ENCODE results near the gene ZNF628. TPM values are rescaled to one million over a fixed set of nuclear protein-coding genes. Genes with fewer than 3 reads are reported as not detected.
A peak's percentile ranks its signal among the peaks of the same experiment; 100 is the strongest.

ZNF628 gene
- total RNA-seq, 1 donor: 2.9 TPM

DNA sequence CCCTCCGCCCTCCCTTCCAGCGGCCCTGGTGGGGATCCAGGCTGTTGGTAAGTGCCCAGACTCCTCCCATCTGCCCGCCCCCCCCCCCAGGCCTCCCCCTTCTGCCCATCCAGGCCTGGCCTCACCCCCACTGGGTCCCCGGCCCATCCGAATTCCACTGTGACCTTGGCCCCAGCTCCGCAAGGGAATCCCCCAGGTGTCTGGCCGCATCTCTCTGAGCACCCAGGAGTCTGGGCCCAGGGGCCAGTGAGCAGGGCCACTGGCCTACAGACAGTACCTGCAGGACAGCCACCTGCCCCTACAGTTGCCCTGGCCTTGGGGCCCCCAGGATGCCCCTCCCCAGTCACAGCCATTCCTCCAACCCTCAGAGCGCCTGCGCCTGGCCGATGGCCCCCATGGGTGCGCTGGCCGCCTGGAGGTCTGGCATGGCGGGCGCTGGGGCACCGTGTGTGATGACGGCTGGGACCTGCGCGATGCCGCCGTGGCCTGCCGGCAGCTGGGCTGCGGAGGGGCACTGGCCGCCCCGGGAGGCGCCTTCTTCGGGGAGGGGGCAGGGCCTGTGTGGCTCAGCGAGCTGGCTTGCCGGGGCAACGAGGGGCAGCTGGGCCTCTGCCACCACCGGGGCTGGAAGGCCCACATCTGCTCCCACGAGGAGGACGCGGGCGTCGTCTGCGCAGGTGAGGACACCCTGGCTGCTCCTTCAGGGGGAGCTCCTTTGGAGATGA lies 12.7 kb downstream of the ZNF628 start:
- Histone ChIP-seq H3K4me1 (ENCODE audit: insufficient read depth, low read length) (peaks cover 62% of the 10 kb centered on the region), H3K79me2 (ENCODE audit: insufficient read depth, low read length) (peaks cover 17% of the 10 kb centered on the region), H3K4me3 (ENCODE audit: insufficient read depth, low read length) (peak overlapping the region; percentile 35), H3K36me3 (ENCODE audit: insufficient read depth, low read length) (no peaks in the 10 kb centered on the region), H3K27ac (ENCODE audit: low read depth, low read length) (peak overlapping the region; percentile 15), H3K9me3 (ENCODE audit: low read depth, low read length) (no peaks in the 10 kb centered on the region), H3K27me3 (ENCODE audit: insufficient read depth, low read length) (no peaks in the 10 kb centered on the region), H2AFZ (ENCODE audit: low read length) (no peak overlapping the region), H3K4me2 (ENCODE audit: insufficient read depth, low read length) (peak overlapping the region; percentile 74), H4K20me1 (ENCODE audit: insufficient read depth, low read length) (no peaks in the 10 kb centered on the region)
- TF ChIP-seq, protein P1, sequence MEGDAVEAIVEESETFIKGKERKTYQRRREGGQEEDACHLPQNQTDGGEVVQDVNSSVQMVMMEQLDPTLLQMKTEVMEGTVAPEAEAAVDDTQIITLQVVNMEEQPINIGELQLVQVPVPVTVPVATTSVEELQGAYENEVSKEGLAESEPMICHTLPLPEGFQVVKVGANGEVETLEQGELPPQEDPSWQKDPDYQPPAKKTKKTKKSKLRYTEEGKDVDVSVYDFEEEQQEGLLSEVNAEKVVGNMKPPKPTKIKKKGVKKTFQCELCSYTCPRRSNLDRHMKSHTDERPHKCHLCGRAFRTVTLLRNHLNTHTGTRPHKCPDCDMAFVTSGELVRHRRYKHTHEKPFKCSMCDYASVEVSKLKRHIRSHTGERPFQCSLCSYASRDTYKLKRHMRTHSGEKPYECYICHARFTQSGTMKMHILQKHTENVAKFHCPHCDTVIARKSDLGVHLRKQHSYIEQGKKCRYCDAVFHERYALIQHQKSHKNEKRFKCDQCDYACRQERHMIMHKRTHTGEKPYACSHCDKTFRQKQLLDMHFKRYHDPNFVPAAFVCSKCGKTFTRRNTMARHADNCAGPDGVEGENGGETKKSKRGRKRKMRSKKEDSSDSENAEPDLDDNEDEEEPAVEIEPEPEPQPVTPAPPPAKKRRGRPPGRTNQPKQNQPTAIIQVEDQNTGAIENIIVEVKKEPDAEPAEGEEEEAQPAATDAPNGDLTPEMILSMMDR (IDR thresholded peaks at IDR 0.05; ENCODE audit: extremely low read depth, low read depth, low read length): no peak
- DNase-seq (ENCODE audit: insufficient read length, low spot score, missing footprints): peak; percentile 92

DNA sequence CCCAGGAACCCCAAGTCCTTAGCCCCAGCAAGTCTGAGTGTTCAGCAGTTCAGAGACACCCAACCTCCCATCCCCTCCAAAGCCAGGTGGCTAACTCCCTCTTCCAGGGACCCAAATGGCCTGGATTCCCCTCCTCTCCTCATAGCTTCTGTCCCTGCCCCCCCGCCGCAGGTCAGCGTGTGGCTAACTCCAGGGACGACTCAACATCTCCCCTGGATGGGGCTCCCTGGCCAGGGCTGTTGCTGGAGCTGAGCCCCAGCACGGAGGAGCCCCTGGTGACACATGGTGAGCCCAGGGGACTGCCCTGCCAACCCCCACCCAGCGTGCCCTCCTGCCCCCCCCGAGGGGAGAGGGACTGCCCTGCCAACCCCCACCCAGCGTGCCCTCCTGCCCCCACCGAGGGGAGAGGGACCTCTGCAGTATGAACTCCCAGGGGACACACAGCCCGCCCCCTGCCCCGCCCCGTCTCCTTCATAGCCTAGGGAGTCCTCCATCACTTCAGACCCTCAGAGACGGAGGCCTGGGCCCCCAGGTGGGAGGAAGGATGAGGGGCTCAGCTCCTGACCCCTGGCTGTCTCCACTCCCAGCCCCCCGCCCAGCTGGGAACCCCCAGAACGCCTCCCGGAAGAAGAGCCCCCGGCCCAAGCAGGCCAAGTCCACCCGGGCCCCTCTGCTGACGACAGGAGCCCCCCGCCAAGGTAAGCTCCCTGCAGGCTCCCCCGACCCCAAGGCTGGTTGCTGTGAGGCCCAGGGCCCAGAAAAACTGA lies 13.5 kb downstream of the ZNF628 start:
- TF ChIP-seq, protein P1 (IDR thresholded peaks at IDR 0.05; ENCODE audit: extremely low read depth, low read depth, low read length): no peak
- peak overlapping the region; percentile 36 for H3K4me2 ChIP-seq (ENCODE audit: insufficient read depth, low read length)
- no peaks in the 10 kb centered on the region for H3K27me3 ChIP-seq (ENCODE audit: insufficient read depth, low read length)
- no peak overlapping the region for H3K27ac ChIP-seq (ENCODE audit: low read depth, low read length)
- no peak overlapping the region for H2AFZ ChIP-seq (ENCODE audit: low read length)
- peaks cover 15% of the 10 kb centered on the region for H3K79me2 ChIP-seq (ENCODE audit: insufficient read depth, low read length)
- H3K36me3 ChIP-seq (ENCODE audit: insufficient read depth, low read length): no peaks in the 10 kb centered on the region
- no peaks in the 10 kb centered on the region for H4K20me1 ChIP-seq (ENCODE audit: insufficient read depth, low read length)
- peak overlapping the region; percentile 35 for H3K4me3 ChIP-seq (ENCODE audit: insufficient read depth, low read length)
- DNase-seq (ENCODE audit: insufficient read length, low spot score, missing footprints): peak; percentile 80
- no peaks in the 10 kb centered on the region for H3K9me3 ChIP-seq (ENCODE audit: low read depth, low read length)
- peaks cover 65% of the 10 kb centered on the region for H3K4me1 ChIP-seq (ENCODE audit: insufficient read depth, low read length)

DNA sequence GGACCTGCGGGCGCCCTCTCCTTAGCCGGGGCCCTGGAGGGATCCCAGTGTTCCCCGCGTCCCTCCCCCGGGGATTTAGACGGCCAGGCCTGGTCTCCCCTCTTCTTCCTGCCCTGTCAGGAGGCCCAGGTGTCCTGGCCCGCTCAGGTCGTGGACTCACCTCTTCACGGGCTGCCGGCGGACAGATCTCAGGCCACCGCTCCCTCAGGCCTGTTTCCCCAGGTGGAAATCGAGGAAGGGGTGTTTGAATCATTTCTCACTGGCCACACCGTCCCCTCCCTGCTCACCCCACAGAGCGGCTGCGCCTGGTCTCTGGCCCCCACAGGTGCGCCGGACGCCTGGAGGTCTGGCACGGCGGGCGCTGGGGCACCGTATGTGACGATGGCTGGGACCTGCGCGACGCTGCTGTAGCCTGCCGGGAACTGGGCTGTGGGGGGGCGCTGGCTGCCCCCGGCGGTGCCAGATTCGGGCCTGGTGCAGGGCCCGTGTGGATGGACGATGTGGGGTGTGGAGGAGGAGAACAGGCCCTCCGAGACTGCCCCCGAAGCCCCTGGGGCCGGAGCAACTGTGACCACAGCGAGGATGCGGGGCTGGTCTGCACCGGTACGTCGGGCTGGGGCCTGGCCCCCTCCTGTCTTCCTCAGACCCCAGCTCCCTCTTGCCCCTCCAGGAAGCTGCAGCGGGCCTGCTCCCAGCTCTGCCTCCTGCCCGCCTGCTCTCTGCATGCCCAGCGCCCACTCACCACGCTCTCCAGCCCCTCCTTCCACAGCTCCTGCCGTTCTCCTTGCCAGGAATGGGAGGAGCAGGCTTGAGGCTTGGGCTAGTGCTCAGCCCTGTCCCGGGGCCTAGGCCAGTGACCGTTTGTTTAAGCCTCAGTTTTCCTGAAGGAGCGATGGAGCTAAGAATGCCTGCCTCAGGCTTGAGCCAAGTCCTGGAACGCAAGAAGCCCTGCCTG lies 14.3 kb downstream of the ZNF628 start:
- Histone ChIP-seq H3K4me2 (ENCODE audit: insufficient read depth, low read length) (no peak overlapping the region), H3K79me2 (ENCODE audit: insufficient read depth, low read length) (peaks cover 7% of the 10 kb centered on the region), H3K27ac (ENCODE audit: low read depth, low read length) (peak overlapping the region; percentile 48), H4K20me1 (ENCODE audit: insufficient read depth, low read length) (no peaks in the 10 kb centered on the region), H3K27me3 (ENCODE audit: insufficient read depth, low read length) (no peaks in the 10 kb centered on the region), H3K4me1 (ENCODE audit: insufficient read depth, low read length) (peaks cover 63% of the 10 kb centered on the region), H2AFZ (ENCODE audit: low read length) (no peak overlapping the region), H3K9me3 (ENCODE audit: low read depth, low read length) (no peaks in the 10 kb centered on the region), H3K4me3 (ENCODE audit: insufficient read depth, low read length) (no peak overlapping the region), H3K36me3 (ENCODE audit: insufficient read depth, low read length) (peaks cover 5% of the 10 kb centered on the region)
- DNase-seq (ENCODE audit: insufficient read length, low spot score, missing footprints): peak; percentile 95
- TF ChIP-seq, protein P1 (IDR thresholded peaks at IDR 0.05; ENCODE audit: extremely low read depth, low read depth, low read length): no peak
